Activated CD4-positive, alpha-beta T cell treated with anti-CD3 and anti-CD28 coated beads, Interleukin-2, amount 50 U/mL, for 1 hour (primary cell): ENCODE results near the gene GTF2H4.
"Not testable (repeated sequence)": the region's sequence is repeated elsewhere in the genome, so short reads cannot be mapped to it uniquely, and the experiment has no call there.

ENCODE experiments used
- DNase-seq: peaks from one replicate; pipeline ENCODE4 v3.0.0-alpha.2; 2020

Gene GTF2H4

GRCh38 chr6:30907758-30908591 lies at the start of gene GTF2H4:
GTF2H4 (plus strand) TSS chr6:30908207.
- DNase-seq: peak; percentile 95

GRCh38 chr6:30859726-30860125 lies 48.3 kb upstream of the GTF2H4 start:
- DNase-seq: not testable (repeated sequence)

DNA sequence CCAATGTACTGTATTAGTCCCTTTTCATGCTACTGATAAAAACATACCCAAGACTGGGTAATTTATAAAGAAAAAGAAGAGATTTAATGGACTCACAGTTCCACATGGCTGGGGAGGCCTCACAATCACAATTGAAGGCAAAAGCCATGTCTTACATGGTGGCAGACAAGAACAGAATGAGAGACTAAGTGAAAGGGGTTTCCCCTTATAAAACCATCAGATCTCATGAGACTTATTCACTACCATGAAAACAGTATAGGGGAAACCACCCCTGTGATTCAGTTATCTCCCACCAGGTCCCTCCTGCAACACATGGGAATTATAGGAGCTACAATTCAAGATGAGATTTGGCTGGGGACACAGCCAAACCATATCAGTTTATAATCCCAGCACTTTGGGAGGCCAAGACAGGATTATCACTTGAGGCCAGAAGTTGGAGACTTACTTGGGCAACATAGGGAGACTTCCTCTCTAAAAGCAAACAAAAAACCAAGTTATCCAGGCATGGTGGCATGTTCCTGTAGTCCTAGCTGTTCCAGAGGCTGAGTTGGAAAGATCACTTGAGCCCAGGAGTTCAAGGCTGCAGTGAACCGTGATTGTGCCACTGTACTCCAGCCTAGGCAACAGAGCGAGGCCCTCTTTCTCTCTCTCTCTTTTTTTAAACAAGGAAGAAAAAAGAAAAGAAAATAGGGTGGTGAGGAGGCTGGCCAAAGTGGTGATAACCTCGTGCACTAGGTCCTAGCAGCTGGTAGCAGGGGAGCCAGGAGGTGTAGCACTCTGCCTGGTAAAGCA lies 46.6 kb upstream of the GTF2H4 start:
- no peak for DNase-seq

DNA sequence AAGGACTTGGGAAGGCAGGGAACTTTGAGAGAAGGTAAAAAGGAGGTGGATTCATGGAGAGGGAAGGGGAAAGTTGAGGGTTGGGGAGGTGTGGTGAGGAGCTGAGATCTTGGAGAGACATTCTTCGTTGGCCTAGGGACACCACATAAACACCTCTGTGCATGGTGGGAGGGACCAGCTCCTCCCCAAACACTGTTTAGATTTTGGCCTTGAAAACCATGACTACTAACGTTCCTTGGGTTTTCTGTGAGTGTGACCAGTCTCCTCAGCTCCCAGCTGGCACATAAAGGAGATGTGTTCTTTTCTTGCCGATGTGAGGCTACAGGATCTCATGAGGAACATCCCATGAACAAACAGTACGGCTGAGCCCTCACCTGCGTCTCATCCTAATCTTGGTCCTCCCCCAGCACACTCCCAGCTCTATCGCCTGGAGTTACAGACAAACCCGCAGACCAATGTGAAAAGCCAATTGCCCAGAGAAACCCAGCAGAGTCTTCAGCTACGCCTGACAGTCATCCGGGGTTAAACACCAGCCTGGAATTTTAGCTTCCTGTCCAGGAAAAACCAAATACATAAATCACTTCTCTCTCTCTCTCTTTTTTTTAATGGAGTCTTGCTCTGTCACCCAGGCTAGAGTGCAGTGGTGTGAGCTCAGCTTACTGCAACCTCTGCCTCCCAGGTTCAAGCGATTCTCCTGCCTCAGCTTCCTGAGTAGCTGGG lies 45.7 kb upstream of the GTF2H4 start:
- DNase-seq: no peak

DNA sequence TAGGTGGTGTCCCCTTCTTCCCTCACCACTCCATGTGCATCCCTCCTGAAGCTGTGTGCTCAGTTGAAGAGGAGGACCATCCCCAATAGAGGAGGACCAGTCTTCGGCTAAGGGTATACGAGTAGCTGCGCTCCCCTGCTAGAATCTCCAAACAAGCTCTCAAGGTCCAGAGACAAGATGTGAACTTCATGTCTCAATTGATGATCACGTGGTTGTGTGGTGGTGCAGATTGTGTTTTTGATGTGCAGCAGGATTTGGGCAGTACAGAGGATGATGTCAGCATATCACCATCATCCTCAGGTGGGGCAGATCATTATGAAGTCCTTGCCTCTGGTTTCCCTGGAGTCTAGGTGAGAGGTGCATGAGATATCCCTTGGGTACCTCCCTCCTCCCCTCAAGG lies 43.7 kb upstream of the GTF2H4 start:
- DNase-seq: no peak

DNA sequence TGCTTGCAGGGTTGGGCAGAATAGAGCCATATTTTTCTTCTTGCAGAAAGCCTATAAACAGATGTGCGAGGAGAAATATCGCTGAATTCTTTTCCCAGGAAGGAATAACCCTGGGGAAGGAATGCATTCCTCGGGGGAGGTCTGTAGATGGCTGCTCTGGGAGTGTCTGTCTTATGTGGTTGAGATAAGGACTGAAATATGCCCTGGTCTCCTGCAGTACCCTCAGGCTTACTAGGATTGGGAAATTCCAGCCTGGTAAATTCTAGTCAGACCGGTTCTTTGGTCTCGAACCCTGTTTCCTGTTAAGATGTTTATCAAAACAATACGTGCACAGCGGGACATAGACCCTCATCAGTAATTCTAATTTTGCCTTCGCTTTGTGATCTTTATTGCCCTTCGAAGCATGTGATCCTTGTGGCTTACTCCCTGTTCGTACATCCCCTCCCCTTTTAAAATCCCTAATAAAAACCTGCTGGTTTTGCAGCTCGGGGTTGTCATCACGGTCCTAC lies 38.7 kb upstream of the GTF2H4 start:
- not testable (repeated sequence) for DNase-seq

- DNase-seq: no peak
These were observed 37.5 kb upstream of the GTF2H4 start for GRCh38 chr6:30870546-30870945.

DNA sequence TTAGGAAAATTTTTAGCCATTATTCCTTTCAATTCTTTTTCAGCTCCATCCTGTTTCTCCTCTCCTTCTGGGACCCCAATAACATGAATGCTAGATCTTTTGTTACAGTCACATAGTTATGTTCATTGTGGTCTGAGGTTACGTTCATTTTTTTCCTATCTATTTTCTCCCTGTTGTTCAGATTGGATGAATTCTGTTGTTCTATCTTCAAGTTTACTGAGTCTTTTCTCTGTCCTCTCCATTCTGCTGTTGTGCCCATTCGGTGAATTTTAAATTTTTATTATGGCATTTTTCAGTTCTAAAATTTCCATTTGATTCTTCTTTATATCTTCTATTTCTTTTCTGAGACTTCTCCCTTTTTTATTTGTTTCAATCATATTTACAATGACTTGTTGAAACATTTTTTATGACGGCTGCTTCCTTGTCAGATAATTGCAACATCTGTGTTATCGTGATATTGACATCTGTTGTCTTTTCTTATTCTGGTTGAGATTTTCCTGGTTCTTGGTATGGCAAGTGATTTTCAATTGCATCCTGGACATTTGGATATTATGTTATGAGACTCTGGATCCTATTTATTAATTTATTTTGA lies 36.3 kb upstream of the GTF2H4 start:
- no peak for DNase-seq

DNA sequence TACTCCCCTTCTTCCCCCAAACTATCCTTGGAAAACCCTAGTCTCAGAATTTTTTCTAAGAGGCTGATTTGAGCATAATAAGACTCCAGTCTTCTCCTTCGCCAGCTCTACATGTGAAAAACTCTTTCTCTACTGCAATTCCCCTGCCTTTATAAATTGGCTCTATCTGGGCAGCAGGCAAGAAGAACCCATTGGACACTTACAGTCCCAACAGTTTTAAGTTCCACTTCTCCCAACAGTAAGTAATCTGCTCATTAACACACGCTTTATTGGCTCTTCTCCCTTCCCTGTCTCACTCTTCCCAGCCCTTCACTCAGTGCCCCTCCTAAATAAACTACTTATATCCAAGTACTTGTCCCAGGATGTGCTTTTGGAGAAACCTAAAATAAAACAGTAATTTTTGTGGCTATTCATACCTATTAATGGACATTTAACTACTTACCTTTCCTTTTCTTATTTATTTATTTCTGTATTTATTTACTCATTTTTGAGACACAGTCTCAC lies 34.8 kb upstream of the GTF2H4 start:
- DNase-seq: no peak

GRCh38 chr6:30873795-30874194 lies 34.2 kb upstream of the GTF2H4 start:
- not testable (repeated sequence) for DNase-seq

DNA sequence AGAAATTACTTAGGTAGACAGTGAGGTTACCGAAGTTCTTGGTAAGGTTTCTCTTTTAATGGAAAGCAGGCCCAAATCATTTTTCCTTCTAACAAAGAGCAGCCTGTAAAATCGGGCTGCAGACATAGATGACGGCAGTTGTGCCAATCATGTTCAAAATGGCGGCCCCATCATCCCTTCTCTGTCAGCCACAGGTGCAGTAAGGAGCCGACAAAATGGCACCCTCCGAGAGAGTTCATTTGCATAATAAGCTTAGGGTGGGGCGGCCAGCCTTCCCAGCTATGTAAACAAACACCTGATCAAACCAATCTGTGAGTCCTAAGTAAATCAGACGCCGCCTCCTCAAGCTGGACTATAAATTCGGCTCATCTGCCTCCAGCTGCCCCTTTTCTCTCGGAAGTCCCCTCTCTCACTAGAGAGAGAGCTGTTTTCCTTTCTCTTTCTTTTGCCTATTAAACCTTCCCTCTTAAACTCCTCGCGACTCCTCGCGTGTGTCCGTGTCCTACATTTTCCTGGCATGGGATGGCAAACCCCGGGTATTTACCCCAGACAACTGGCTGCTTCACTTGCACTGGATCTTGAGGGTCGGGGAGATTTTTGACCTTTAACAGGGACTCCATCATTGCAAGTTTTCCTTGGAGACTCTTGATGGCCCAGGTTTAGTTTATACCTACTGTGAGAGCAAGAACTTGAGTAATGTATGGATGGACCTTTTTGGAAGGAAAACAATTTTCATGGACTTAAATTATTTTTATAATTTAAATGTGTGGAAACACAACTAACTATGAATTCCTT lies 32.6 kb upstream of the GTF2H4 start:
- no peak for DNase-seq

GRCh38 chr6:30876039-30876730 lies 31.8 kb upstream of the GTF2H4 start:
- DNase-seq: no peak

GRCh38 chr6:30877419-30878262 lies 30.4 kb upstream of the GTF2H4 start:
- DNase-seq: peak; percentile 72

GRCh38 chr6:30879684-30880427 lies 28.2 kb upstream of the GTF2H4 start:
- DNase-seq: no peak

DNA sequence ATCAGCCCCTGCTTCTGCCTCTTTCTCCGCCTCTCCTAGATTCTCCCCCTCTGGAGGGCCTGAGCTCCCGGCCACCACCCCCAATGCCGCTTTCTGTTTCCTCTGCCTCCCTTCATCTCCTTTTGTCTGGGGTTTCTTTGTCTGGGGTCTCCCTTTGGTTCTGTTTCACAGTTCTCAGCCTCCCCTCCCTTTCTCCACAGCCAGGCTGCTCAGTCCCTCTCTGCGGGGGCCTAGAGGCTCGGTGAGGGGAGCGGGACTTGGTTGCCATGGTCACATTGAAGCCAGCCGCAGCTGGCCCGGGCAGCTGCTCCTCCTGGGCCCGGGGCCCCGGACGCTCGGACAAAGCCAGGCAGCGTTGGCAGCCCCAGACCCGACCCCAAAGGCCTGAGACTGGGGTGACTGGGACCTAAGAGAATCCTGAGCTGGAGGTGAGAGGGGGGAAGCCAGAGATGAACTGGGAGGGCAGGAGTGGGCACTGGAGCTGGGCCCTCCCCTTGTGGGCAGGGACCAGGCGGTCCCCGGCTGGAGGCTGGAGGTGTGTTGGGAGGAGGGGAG lies 27.2 kb upstream of the GTF2H4 start:
- DNase-seq: no peak

DNA sequence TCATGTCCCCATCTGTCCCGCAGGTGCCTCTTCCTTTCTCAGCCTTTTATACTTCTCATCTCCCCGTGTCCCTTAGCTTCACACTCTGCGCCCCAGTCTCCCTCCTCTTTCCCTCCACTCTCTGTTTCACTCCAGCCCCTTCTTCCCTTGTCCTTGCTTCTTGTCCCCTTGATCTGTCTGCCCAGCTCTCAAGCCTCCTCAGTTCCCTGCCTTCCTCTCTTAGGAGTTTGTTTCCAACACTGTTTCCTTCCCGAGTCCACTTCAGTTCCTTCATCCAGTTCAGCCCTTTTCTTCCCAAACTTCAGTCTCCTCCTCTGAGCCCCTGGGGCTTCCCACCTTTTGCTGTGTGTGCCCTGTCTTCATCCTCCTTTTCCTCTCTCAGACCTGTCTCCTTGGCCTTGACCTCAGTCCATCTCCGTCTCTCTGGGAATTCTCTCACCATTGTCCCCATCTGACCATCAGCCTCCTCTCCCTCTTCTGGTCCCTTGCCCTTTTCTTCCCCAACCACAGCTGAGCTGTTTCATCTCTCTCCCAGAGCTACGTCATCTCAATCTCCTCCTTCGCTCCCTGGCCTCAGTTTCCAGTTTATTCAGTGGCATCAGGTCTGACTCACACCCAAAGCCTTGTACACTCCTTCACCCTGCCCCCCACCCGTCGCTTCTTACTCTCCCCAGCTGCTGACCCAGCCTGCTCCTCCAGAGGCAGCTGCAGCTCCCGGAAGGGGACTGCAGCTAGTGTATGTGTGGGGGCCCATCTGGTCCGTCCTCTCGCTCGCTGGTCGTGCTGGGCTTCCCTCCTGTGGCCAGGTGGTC lies 26.4 kb upstream of the GTF2H4 start:
- DNase-seq: no peak

DNA sequence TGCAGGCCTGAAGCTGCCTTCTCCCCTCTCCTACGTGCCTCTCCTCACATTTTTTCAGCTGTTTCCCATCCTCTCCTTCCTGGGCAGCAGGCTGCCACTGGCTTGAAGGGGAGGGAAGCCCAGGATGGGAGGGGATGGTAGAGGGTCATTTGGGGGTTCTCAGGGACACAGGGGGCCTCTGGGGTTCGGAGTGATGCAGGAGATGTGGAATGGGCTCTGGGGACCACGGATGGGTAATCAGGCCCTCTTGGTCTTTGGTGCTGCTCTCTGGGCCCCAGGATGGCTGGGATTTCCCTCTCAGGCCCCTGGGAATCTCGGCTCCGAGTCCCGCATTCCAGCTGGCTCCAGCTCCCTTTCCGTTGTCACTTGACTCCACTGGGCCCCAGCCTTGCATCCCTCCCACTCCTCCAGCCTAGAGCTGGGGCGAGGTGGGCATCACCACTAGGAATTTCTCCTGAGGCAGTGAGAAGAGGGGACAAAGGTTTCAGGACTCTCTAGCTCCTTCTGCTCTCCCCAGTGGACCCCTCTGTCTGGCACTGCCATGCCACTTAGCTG lies 25.7 kb upstream of the GTF2H4 start:
- no peak for DNase-seq
